ENCODE results near the gene GAS2L1.

GAS2L1 gene

GRCh38 chr22:29275819-29276565, 30.5 kb upstream of the GAS2L1 start:
- no peak for DNase-seq

GRCh38 chr22:29277927-29278326, 28.5 kb upstream of the GAS2L1 start:
- DNase-seq = no peak

GRCh38 chr22:29284196-29284595, 22.3 kb upstream of the GAS2L1 start:
- DNase-seq = no peak

- DNase-seq = no peak
Measured at GRCh38 chr22:29288837-29289236, 17.6 kb upstream of the GAS2L1 start.

- no peak for DNase-seq
Measured at GRCh38 chr22:29290061-29290460, 16.4 kb upstream of the GAS2L1 start.

GRCh38 chr22:29291215-29291614, 15.2 kb upstream of the GAS2L1 start:
- DNase-seq = no peak

GRCh38 chr22:29292379-29292778, 14.1 kb upstream of the GAS2L1 start:
- no peak for DNase-seq

GRCh38 chr22:29298641-29299040, 7.8 kb upstream of the GAS2L1 start:
- DNase-seq = no peak

GRCh38 chr22:29299136-29299900, 7.1 kb upstream of the GAS2L1 start:
- DNase-seq = no peak

GRCh38 chr22:29300467-29300806, 6.0 kb upstream of the GAS2L1 start:
- no peak for DNase-seq

GRCh38 chr22:29300807-29301601, 5.4 kb upstream of the GAS2L1 start:
- no peak for DNase-seq

GRCh38 chr22:29301716-29302401, 4.6 kb upstream of the GAS2L1 start:
- no peak for DNase-seq

GRCh38 chr22:29302402-29302680, 4.1 kb upstream of the GAS2L1 start:
- no peak for DNase-seq

- DNase-seq = no peak
Measured at GRCh38 chr22:29302681-29303465, 3.6 kb upstream of the GAS2L1 start.

GRCh38 chr22:29305836-29306174, 645 bp upstream of the GAS2L1 start:
- DNase-seq = no peak

GRCh38 chr22:29306835-29307595, 565 bp downstream of the GAS2L1 start:
- DNase-seq = peak; percentile 34

GRCh38 chr22:29307596-29308147, 1.2 kb downstream of the GAS2L1 start:
- DNase-seq = no peak

GRCh38 chr22:29308148-29308790, 1.8 kb downstream of the GAS2L1 start:
- no peak for DNase-seq

GRCh38 chr22:29308791-29309262, 2.4 kb downstream of the GAS2L1 start:
- DNase-seq = peak; percentile 20

GRCh38 chr22:29309332-29310064, 3.0 kb downstream of the GAS2L1 start:
- no peak for DNase-seq
